Brain microvascular endothelial cell (primary cell): ENCODE results near the gene CCDC88A.
A peak's percentile ranks its signal among the peaks of the same experiment; 100 is the strongest.

Source experiments
- DNase-seq: peaks from one replicate; pipeline ENCODE4 v3.0.0-alpha.2; 2020
- H3K27ac ChIP-seq: fragments of 250-450 bp; sonication (Bioruptor Pico); 2 replicates; pipeline ENCODE4 v1.5.1; 2020; ENCODE audit warnings: mild to moderate bottlenecking, moderate library complexity
- H3K27me3 ChIP-seq: fragments of 250-450 bp; sonication (Bioruptor Pico); replicated peaks from 2 replicates; pipeline ENCODE4 v1.5.1; 2020; ENCODE audit warnings: mild to moderate bottlenecking
- H3K36me3 ChIP-seq: fragments of 250-450 bp; sonication (Bioruptor Pico); replicated peaks from 2 replicates; pipeline ENCODE4 v1.5.1; 2020; ENCODE audit warnings: mild to moderate bottlenecking
- H3K4me3 ChIP-seq: 2 replicates; pipeline ENCODE4 v1.5.1; 2011; ENCODE audit warnings: low read depth, mild to moderate bottlenecking, control low read depth, low read length, moderate library complexity
- in situ Hi-C: cut with HindIII; loops from 2 replicates; pipeline ENCODE4 v1.10.0; 2017; ENCODE audit warnings: low sequenced_read_pairs, low pct_ligation_motif_present
- TF ChIP-seq, protein P1 (sequence below): IDR thresholded peaks from 2 replicates; pipeline ENCODE4 v1.5.1; 2011; ENCODE audit warnings: low read depth, mild to moderate bottlenecking, moderate library complexity, low read length, control low read depth, inconsistent platforms; ENCODE audit errors: missing control alignments

Gene CCDC88A

DNA sequence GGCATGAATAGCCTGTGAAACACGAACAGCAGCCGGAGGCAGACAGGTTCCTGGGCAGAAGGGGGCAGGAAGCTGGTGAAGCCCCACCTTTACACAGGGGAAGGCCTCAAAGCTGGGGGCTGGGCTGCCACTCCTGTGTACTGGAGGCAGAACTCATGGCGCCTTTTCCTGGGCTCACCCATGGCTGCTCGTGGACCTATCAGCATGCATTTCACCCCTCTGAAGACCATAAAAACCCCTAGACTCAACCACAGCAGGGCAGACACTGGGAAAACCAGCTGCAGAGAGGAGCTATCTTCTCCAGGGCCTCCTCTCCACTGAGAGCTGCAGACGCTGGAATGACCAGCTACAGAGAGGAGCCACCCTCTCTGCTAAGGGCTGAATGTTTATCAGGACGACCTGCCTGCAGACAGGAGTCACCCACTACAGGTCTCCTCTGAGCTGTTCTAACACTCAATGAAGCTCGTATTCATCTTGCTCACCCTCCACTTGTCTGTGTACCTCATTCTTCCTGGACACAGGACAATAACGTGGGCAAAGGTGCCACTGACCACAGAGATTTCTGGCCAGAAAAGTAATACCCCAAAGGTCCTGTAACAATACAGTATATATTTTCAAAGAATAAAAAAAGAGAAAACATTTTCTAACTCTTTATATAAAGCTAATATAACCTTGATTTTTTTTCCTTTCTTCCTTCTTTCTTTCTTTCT is 18.9 kb upstream of the CCDC88A start:
- H3K27ac ChIP-seq: no peak overlapping the region

DNA sequence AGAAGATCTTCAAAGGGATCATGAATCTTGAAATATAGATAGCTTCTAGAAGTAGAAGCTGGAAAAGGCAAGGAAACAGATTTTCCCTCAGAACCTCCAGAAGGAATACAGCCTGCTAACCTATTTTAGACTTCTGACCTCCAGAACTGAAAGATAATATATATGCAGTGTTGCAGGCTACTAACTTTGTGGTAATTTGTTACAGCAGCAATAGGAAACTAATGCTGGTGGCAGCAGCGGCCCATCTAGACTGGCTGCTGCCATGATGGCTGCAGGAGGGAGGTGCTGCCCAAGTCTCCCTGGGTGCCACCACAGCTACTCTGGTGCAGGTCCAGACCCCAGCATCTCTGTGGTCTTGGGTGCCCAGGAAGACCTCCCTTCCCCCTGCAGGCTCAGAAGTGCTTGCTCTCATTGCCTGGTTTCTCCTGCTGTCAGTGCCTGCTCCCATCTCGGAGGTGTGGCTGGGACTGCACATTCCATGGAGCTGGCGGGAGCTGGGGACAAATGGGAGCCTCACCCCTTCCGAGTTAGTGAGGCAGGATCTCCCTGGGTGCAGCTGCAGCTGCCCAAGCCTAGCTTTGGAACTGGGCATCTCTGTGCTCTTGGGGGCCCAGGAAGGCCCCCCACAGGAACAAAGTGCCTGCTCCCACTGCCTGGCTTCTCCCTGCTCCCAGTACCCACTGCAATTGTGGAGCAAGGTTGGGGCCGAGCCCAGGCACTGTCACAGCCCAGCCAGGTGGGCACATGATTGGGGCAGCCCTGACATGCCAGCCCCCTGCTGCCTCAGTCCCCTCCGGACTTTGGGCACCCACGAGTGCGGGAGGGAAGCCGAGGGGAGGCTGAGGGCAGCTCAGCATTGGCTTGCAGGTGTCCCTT is 18.1 kb upstream of the CCDC88A start:
- H3K4me3 ChIP-seq: no peak overlapping the region
- TF ChIP-seq, protein P1, sequence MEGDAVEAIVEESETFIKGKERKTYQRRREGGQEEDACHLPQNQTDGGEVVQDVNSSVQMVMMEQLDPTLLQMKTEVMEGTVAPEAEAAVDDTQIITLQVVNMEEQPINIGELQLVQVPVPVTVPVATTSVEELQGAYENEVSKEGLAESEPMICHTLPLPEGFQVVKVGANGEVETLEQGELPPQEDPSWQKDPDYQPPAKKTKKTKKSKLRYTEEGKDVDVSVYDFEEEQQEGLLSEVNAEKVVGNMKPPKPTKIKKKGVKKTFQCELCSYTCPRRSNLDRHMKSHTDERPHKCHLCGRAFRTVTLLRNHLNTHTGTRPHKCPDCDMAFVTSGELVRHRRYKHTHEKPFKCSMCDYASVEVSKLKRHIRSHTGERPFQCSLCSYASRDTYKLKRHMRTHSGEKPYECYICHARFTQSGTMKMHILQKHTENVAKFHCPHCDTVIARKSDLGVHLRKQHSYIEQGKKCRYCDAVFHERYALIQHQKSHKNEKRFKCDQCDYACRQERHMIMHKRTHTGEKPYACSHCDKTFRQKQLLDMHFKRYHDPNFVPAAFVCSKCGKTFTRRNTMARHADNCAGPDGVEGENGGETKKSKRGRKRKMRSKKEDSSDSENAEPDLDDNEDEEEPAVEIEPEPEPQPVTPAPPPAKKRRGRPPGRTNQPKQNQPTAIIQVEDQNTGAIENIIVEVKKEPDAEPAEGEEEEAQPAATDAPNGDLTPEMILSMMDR: no peak
- H3K36me3 ChIP-seq: no peaks in the 10 kb centered on the region
- DNase-seq: no peak
- H3K27me3 ChIP-seq: no peaks in the 10 kb centered on the region
- in situ Hi-C loops: no loop called here
- no peak overlapping the region for H3K27ac ChIP-seq

More for the DNA sequence above, 18.9 kb upstream of the CCDC88A start:
- H3K27me3 ChIP-seq: no peaks in the 10 kb centered on the region
- H3K36me3 ChIP-seq: no peaks in the 10 kb centered on the region
- TF ChIP-seq, protein P1: no peak
- no peak overlapping the region for H3K4me3 ChIP-seq
- no peak for DNase-seq
- in situ Hi-C loops: no loop called here

DNA sequence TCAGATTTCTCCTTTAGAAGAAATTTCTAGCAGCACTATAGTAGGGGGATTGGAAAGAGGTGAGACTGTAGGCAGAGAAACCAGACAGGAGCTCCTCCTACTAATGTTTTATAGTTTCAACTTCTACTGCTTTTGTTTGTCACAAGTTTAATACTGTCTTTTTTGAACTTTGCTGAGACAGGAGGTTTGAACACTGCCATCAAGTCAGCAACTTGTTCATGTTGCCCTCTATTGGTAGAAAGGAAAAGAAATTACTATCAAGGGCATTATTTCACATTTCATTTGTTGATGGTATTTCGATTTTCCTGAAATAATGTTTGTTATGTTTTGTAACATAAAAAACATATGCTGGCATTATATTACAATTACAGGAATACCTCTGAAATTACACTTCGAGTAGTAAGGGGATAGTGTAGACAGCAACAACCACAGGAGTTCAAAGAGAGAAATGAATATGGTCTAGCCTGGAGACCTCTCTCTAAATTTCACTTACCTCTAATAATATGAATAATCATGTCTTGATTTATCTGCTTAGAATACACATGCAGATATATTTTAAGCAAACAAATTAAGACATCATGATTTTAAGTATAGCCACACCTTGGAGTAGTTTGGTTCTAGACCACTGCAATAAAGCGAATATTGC is 12.4 kb upstream of the CCDC88A start:
- no peaks in the 10 kb centered on the region for H3K36me3 ChIP-seq
- H3K27me3 ChIP-seq: no peaks in the 10 kb centered on the region
- in situ Hi-C loops: no loop called here
- DNase-seq: no peak
- TF ChIP-seq, protein P1: peak; percentile 61
- H3K27ac ChIP-seq: no peak overlapping the region
- no peak overlapping the region for H3K4me3 ChIP-seq

DNA sequence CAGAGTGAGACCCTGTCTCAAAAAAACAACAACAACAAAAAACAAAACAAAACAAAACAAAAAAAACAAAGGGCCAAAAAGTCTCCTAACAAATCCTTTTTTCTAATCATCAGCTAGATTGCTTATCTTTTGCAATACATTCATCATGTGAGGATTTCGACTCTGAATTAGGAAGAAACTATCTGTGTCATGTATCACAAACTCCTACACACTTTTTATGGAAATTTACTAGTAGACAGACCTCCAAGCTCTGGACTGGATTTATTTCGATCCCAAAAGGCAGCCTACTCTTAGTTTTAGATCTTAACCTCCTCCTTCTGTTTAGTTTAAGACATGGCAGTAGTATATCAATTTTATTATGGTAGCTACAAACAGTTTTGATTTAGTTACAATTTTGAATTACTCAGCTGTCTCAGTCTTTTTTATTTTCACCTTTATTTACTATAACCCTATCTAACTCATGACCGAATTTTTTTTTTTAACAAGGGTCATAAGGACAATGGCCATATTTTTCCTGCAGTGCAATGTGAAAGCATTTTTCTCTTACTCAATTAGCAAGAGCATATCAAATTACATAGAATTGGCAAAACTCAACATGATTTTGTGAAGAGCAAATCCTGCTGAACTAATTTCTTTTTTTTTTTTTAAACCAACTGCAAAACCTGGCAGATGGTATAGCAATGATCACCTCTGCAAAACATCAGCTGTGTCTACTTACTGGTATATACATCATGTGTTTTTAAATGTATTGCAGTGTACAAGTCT is 10.7 kb upstream of the CCDC88A start:
- in situ Hi-C loops: no loop called here
- TF ChIP-seq, protein P1: no peak

DNA sequence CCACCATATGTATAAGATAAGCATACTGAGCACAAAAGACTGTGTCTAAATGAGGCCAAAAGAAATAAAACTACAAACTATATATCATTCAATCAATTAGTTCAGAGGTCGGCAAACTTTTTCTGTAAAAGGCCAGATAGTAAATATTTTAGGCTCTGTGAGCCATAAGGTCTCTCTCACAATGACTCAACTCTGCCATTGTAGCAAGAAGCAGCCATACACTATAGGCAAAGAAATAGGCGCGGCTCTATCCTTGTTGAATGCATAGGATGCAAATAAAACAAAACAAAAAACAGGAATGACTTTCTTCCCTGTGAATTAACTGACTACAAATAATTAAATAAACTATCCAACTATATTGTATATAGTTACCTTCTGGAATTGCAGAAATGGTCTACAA is 8.6 kb upstream of the CCDC88A start:
- Histone ChIP-seq H3K4me3 (no peak overlapping the region), H3K27me3 (no peaks in the 10 kb centered on the region), H3K36me3 (no peaks in the 10 kb centered on the region), H3K27ac (no peak overlapping the region)
- in situ Hi-C loops: loop anchor here (10.0 kb wide), 1 partner anchor 77 kb away; no protein-coding TSS in a partner anchor
- TF ChIP-seq, protein P1: no peak
- DNase-seq: no peak

More for the DNA sequence above, 10.7 kb upstream of the CCDC88A start:
- DNase-seq: no peak
- Histone ChIP-seq H3K4me3 (no peak overlapping the region), H3K36me3 (no peaks in the 10 kb centered on the region), H3K27me3 (no peaks in the 10 kb centered on the region), H3K27ac (no peak overlapping the region)
